Adrenal gland (tissue), 12 donors: ENCODE data around the gene BCAS3. TPM values are rescaled to one million over a fixed set of nuclear protein-coding genes. Genes with fewer than 3 reads are reported as not detected.

Source experiments
- DNase-seq, 7 donors: peaks; one replicate each; pipeline ENCODE4 v3.0.0-alpha.2; 2019 to 2020
- H3K27ac ChIP-seq, 5 donors: fragments of 200-600 bp; sonication (generic) in 4 of 5; 1 replicate in 3 of 5; 2 replicates in 2 of 5; pipeline versions ENCODE4 v1.5.1 to v1.8.0; 2016 to 2020; ENCODE audit warnings: mild to moderate bottlenecking in 1 of 5
- H3K27me3 ChIP-seq: fragments of 200-600 bp; 2 replicates; pipeline ENCODE4 v1.8.0; 2021
- H3K36me3 ChIP-seq, 2 donors: fragments of 200-600 bp; replicated peaks in 1 of 2; 1 replicate in 1 of 2; 2 replicates in 1 of 2; pipeline versions ENCODE4 v1.5.1 to v1.8.0; 2018 to 2022
- H3K4me1 ChIP-seq, 2 donors: fragments of 200-600 bp; replicated peaks in 1 of 2; 1 replicate in 1 of 2; 2 replicates in 1 of 2; pipeline versions ENCODE4 v1.5.1 to v1.8.0; 2018 to 2021
- H3K4me3 ChIP-seq, 4 donors: fragments of 200-600 bp; sonication (generic) in 3 of 4; one replicate each; pipeline ENCODE4 v1.5.1; 2016 to 2018
- H3K9me3 ChIP-seq, 3 donors: fragments of 200-600 bp; sonication (generic) in 1 of 3; replicated peaks in 1 of 3; 1 replicate in 2 of 3; 2 replicates in 1 of 3; pipeline versions ENCODE4 v1.5.1 to v1.8.0; 2016 to 2021
- POLR2A ChIP-seq, 2 donors: fragments of 450-650 bp; IDR thresholded peaks; one replicate each; pipeline ENCODE4 v1.6.1; 2017; ENCODE audit warnings: antibody characterized with exemption in 2 of 2, mild to moderate bottlenecking in 2 of 2, moderate library complexity in 1 of 2
- WGBS, 4 donors: extraction: QIAGEN DNeasy Blood & Tissue Kit in 2 of 4; methylation state at CpG; one replicate each; pipeline versions ENCODE4 v1.1.5 to v1.1.7; 2013 to 2017; 5-methylcytosine and 5-hydroxymethylcytosine counted together
- intact Hi-C, 2 donors: fragments of 100-400 bp; cut with DNase I; formaldehyde crosslinking; loops; one replicate each; pipeline versions ENCODE4 v1.14.1 to v1.15.0; 2022 to 2023
- polyA plus RNA-seq, 3 donors: library from polyadenylated mRNA; stranded (reverse); fragments of 200-250 nt in 2 of 3; fragments of 350-450 nt in 1 of 3; fragmentation: Illumina TruSeq in 1 of 3; extraction: RNeasy Lipid Tissue Mini Kit (QIAGEN cat#74804) in 1 of 3; gene quantifications; one replicate each; pipeline ENCODE4 v1.2.3, GENCODE V29; 2013 to 2014
- total RNA-seq, 9 donors: library from RNA; depleted of rRNA in 4 of 9; stranded (reverse); fragments of >200 nt in 4 of 9; fragments of 120-200 nt in 1 of 9; fragmentation: NEBNext Ultra II Directional in 1 of 9; extraction: Animal tissue kit (Norgen Biotek cat#: 25700) in 1 of 9; gene quantifications; one replicate each; pipeline versions ENCODE4 v1.1.0 to v1.2.4, GENCODE V29; 2013 to 2023
- TF ChIP-seq, protein P1 (sequence below), 6 experiments: fragments of 450-650 bp in 4 of 6; fragments of 200-600 bp in 2 of 6; sonication (generic) in 1 of 6; IDR thresholded peaks; 1 replicate in 5 of 6; 2 replicates in 1 of 6; pipeline versions ENCODE4 v1.5.1 to v1.8.0; 2016 to 2021; ENCODE audit warnings: antibody characterized with exemption in 6 of 6, mild to moderate bottlenecking in 2 of 6, moderate library complexity in 1 of 6
- donor health status: healthy with polysubstance abuse.
- donor health status: Bipolar disorder and iron deficiency.
- donor health status: DM: yes; HTN: yes; CAD: no.
- donor health status: DM: no; HTN: no; CAD: no.
- donor health status: DM: no; HTN: no; CAD: no.
- donor health status: DM: yes; HTN: yes; CAD: no.

Gene BCAS3
- total and polyA plus RNA-seq, 12 donors: 9.4 to 105 (median 29.0) TPM

DNA sequence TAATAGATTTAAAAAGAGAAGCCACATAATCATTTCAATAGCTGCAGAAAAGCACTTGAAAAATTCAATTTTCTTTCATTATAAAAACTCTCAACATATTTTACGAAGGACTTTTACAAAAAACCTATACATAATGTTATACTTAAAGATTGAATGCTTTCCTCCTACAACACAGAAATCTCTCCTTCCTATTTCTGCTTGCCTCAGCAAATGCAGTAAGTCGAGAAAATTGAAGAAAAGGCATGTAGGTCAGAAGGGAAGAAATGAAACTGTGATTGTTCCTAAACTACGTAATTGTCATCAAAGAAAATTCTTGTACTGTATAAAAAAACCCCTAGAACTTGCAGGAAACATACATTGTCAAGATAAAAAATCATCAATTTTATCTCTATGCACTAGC lies 267.1 kb downstream of the BCAS3 start:
- H3K27ac ChIP-seq: no peak overlapping the region
- H3K4me3 ChIP-seq: no peak overlapping the region
- WGBS, 4 donors: 87 to 95% (median 90%) methylated on average over 3 of the region's 3 CpGs
- intact Hi-C loops: no loop called here
- no peak for DNase-seq
- no peaks in the 10 kb centered on the region for H3K9me3 ChIP-seq
- no peaks in the 10 kb centered on the region for H3K36me3 ChIP-seq
- H3K4me1 ChIP-seq: peaks cover 0 to 7% of the 10 kb centered on the region in 2 donors
- H3K27me3 ChIP-seq: no peaks in the 10 kb centered on the region
- TF ChIP-seq POLR2A (IDR thresholded peaks at IDR 0.05): no peak
- TF ChIP-seq, protein P1, sequence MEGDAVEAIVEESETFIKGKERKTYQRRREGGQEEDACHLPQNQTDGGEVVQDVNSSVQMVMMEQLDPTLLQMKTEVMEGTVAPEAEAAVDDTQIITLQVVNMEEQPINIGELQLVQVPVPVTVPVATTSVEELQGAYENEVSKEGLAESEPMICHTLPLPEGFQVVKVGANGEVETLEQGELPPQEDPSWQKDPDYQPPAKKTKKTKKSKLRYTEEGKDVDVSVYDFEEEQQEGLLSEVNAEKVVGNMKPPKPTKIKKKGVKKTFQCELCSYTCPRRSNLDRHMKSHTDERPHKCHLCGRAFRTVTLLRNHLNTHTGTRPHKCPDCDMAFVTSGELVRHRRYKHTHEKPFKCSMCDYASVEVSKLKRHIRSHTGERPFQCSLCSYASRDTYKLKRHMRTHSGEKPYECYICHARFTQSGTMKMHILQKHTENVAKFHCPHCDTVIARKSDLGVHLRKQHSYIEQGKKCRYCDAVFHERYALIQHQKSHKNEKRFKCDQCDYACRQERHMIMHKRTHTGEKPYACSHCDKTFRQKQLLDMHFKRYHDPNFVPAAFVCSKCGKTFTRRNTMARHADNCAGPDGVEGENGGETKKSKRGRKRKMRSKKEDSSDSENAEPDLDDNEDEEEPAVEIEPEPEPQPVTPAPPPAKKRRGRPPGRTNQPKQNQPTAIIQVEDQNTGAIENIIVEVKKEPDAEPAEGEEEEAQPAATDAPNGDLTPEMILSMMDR (IDR thresholded peaks at IDR 0.05): no peak

DNA sequence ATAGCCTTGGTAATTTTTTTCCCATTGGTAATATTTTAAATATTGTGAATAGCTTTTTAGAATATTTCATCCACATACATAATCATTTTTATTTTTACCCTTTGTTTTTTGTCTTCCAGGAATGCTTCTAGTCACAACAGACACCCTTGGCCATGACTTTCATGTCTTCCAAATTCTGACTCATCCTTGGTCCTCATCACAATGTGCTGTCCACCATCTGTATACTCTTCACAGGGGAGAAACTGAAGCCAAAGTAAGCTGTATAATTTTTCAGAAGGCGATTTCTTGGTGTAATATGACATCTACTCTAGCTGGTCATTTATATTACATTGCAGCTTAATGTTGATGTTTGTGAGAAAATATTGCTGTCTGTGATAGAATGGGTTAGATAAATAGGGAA lies 269.4 kb downstream of the BCAS3 start:
- 58 to 81% (median 74%) methylated on average over 1 of the region's 1 CpG for WGBS, 4 donors
- intact Hi-C loops: no loop called here
- Histone ChIP-seq H3K4me3 (no peak overlapping the region), H3K27me3 (no peaks in the 10 kb centered on the region), H3K9me3 (no peaks in the 10 kb centered on the region), H3K4me1 (no peaks in the 10 kb centered on the region), H3K36me3 (no peaks in the 10 kb centered on the region), H3K27ac (no peak overlapping the region)
- DNase-seq: no peak
- TF ChIP-seq, protein P1 (IDR thresholded peaks at IDR 0.05): no peak
- no peak for TF ChIP-seq POLR2A (IDR thresholded peaks at IDR 0.05)

DNA sequence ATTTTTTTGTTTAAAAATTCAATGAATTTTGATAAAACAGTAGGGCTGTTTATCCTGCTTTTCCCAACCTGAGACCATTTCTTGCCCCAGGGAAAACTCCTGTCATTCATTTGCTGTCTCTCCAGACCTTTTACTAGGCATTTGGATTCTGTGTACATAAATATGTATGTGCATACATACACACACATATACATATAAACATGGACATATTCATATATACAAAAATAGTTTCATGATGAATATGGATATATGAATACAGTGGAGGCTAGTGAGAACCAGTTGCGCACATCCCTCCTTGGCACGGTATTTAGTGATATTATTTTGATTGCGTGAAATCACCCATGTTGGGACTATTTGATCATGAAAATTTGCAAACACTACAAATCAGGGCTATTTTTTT lies 269.9 kb downstream of the BCAS3 start:
- Histone ChIP-seq H3K9me3 (no peaks in the 10 kb centered on the region), H3K4me1 (no peaks in the 10 kb centered on the region), H3K27me3 (no peaks in the 10 kb centered on the region), H3K36me3 (no peaks in the 10 kb centered on the region), H3K27ac (no peak overlapping the region), H3K4me3 (no peak overlapping the region)
- 98 to 99% (median 98%) methylated on average over 3 of the region's 3 CpGs for WGBS, 4 donors
- no peak for DNase-seq
- intact Hi-C loops: no loop called here
- TF ChIP-seq, protein P1 (IDR thresholded peaks at IDR 0.05): no peak
- TF ChIP-seq POLR2A (IDR thresholded peaks at IDR 0.05): no peak

DNA sequence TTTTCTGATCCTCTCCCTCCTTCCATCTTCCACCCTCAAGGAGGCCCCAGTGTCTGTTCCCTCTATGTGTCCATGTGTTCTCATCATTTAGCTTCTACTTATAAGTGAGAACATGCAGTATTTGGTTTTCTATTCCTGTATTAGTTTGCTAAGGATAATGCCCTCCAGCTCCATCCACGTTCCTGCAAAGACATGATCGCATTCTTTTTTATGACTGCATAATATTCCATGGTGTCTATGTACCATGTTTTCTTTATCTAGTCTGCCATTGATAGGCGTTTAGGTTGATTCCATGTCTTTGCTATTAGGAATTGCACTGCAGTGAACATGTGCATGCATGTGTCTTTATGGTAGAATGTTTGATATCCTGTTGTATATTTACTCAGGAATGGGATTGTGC lies 275.1 kb downstream of the BCAS3 start:
- intact Hi-C loops: no loop called here
- DNase-seq: no peak
- Histone ChIP-seq H3K4me3 (no peak overlapping the region), H3K36me3 (no peaks in the 10 kb centered on the region), H3K4me1 (no peaks in the 10 kb centered on the region), H3K27me3 (no peaks in the 10 kb centered on the region), H3K9me3 (no peaks in the 10 kb centered on the region), H3K27ac (no peak overlapping the region)
- 94 to 95% (median 95%) methylated on average over 3 of the region's 3 CpGs for WGBS, 4 donors
- TF ChIP-seq, protein P1 (IDR thresholded peaks at IDR 0.05): no peak
- TF ChIP-seq POLR2A (IDR thresholded peaks at IDR 0.05): no peak
